Effector CD8-positive, alpha-beta T cell (primary cell): ENCODE data around the gene C19orf38.

Source experiments
- DNase-seq: peaks from one replicate; lab custom pipeline; 2025; lab: John Stamatoyannopoulos, UW
- total RNA-seq, 4 experiments: gene quantifications; one replicate each; lab custom pipeline; 2026; lab: John Stamatoyannopoulos, UW

The C19orf38 gene, protein sequence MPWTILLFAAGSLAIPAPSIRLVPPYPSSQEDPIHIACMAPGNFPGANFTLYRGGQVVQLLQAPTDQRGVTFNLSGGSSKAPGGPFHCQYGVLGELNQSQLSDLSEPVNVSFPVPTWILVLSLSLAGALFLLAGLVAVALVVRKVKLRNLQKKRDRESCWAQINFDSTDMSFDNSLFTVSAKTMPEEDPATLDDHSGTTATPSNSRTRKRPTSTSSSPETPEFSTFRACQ
- 0.36 to 0.73 (median 0.50) reads per million in 4 experiments for total RNA-seq

DNA sequence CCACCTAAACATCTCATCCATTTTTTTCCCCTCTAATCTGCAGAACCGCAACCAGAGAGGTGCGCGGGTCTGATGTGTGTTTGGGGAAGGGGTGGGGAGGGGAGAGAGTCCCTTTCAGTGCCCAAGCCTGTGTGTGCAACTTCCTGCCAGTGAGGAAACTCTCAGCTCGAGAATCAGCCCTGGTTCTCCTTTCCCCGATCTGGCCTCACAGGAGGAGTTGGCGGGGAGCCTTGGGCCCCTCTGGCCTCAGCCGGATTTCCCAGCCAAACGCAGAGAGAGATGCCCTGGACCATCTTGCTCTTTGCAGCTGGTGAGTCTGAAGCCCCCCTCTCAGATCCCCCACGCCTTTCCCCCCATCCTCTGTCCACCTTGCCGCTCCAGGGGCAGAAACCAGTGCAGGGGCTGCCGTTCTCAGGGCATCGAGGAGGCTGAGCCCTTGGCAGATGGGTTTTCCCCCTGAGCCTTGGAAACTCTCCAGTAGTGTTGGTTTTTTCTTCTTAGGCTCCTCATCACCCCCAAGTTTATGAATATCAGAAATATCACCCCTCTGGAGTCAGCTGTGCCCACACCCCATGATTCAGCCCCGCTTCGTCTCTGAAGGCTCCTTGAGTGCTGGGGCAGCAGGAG is at the start of gene C19orf38:
Gene C19orf38, plus strand, starts transcription at position 186 of the 627 bp plus-strand sequence. Its CDS starts 94 bp downstream, at position 280.
- DNase-seq: no peak

DNA sequence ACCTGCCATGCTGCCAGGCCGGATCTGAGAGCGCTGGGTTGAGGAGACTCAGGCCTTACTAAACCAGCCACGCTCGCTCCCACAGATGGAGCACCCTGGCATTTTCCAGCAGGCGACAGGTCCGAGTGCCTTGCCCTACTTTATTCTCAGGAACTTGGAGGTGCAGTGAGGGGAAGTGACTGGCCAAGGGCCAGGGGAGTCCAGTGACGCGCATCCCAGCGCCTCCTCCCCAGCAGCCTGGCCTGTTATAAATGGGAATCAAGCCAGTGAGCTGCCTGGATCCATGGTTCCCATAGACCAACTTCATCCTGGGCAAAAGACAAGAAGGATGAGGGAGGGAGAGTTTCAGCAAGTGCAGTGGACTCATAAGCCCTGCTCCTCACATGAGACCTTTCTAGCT is 47.7 kb upstream of the C19orf38 start:
- DNase-seq: no peak

DNA sequence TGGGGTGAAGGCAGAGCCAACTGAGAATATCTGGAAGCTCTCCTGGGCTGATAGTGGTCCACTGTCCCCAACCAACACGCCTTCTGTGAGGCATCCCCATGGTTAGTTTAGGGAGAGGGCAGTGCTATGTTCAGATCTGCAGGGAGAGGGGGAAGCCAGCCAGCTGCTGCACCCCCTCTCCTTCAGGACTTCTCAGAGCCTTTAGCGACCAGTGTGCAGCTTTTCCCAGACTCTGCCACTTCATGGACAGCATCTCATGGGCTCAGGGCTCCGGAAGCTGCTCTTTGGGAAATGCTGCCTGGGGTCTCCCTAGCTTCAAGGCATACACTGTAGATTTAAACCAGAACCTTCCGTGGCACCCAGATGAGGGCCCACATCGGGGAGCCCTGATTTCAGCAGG is 45.7 kb upstream of the C19orf38 start:
- no peak for DNase-seq

DNA sequence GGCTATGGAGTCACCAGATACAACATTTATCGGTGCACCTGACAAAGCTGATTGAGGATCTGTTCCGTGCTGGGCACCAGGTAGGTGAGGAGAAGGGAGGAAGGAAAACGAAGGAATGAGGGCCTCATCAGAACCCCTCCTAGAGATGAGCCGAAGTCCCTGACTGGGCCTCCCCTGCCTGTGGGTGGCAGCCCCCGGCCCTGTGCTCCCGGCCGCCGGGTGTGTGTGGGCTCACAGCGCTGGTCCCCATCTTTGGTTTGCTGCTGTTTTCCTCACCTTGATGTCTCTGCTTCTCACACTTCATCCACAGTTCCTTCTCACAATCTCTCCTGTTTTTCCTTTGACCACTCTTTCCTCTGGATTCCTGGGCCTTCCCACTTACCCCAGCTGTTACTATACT is 45.0 kb upstream of the C19orf38 start:
- no peak for DNase-seq

DNA sequence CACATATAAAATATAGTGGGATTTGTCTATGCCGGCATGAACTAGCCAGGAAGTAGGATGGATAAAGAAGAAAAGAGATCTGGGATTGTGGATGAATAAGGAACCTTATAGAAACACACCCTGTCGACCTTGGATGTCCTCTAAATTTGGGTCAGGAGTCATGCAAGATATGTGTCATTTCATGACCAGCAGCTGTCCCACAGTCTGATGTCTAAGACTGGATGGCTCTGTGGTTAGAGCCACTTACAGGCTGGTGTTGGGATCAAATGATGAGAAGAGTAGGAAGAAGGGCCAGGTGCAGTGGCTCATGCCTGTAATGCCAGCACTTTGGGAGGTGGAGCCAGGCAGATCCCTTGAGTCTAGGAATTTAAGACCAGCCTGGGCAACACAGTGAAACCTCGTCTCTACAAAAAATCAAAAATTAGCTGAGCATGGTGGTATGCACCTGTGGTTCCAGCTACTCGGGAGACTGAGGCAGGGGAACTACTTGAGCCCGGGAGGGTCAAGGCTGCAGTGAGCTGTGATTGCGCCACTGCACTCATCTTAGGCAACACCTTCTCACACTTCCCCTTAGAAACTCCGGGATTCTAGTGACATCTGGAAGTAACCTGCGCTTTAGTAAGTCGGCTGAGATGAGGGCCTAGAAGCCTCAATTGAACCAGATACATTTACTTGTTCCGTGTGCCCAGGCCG is 43.0 kb upstream of the C19orf38 start:
- no peak for DNase-seq

DNA sequence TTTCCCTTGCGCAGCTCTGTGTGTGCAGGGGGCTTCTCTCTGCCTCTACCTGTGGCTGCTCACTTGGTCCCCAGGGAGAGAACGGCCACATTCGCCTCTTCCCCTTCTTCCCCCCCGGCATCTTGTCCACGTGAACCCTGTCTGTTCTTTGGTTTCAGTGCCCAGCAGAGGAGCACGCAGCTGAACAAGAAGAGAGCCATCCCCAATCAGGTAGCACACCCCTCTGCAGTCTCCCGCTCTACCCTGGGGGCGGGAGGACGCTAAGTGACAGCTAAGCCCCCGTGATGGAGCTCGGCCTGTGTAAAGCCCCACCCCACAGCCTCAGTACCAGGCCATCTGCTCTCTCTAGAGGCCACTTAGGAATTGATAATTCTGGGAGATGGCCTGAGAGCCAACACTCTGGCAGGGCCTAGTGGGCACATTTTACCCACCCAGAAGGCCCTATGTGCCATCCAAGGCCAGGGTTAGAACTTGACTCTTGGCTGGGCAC is 42.4 kb upstream of the C19orf38 start:
- no peak for DNase-seq

DNA sequence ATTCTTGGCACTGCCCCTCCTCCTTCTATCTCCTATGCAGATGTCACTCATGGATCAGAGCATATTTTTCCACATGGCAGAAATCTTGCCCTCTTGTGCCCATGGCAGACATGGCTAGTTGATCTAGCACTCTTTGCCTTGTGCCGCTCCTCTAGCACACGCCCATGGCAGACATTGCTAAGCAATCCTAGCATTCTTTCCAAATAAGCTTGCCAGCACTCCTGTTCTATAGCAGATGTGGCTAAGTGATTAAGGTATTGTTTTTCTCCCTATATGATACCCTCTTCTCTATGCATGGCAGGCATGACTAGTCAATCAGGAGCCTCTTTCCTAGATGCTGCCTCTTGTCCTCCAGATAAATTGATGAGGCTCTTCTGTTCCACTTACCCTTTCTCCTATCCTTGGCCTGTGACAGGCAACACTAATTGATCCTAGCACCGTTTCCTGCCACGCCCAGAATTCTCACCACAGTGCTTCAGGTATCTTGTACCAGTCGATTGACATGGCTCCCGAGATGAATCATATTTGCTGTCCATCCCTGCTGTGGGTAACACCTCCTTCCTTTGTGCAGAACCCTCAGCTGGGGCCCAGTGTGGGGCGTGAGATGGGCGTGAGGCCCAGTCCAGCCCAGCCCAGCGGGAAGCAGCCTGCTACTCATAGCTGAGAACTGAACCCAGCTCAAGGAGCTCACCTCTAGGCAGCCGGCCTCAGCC is 39.1 kb upstream of the C19orf38 start:
- DNase-seq: no peak

DNA sequence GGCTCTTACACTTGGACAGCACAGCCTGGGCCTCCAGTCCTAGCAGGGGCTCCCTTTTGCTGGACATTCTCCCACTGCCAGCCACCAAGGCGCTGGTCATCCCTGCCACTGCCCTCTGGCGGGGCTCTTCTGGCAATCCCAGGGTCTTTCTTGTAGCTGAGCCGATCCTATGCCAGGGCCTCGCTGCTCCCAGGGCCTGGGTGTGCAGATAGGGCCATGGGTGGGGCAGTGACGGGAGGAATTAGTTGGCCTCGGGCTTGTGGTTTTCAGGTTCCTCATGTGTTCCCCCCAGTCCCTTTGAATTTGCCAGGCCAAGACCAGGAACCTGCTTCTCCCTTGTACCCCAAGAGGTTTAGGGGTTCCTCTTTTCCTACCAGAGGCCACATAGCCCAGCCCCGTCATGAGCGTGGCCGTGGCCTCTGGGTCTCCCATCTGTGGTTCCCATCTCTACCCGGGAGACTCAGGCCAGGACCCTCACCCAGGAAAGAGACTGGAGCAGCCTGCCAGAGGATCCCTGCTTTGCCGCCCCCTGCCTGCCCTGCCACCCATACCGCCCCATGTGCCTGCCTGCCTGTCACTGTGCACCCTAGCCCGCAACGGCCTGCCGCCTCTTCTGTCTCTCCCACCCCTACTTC is 38.4 kb upstream of the C19orf38 start:
- no peak for DNase-seq

DNA sequence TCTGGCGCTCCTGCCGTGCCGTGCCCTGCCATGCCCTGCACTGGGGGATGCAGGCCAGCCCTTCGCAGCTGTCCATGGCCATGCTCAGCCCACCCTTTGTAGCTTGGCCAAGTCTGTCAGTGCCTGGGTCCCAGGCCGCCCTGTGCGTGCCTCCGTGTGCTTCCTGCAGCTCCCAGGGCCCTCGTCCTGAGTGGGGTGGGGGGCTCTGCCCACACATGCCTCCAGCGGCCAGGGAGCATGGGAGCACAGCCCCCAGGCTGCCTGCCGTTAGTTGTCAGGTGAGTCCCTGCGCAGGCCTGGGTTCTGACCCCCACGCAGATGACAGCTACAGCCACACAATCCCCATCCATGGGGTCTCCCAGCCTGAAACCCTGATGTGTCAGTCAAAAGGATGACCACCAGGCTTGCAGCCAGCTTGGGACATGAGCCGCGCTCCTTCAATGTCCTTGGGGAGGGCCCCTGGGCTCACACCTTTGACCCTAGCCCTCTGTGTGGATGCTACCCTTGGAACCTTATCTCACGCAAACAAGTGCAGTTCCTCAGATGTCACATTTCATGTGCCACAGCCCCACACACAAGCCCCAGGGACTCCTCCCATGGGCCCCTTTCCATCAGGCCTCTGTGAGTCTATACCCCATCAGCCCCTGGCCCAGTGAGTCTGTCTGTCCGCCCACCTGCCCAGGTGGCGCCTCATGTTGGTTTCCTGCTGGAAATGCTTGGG is 36.7 kb upstream of the C19orf38 start:
- no peak for DNase-seq

DNA sequence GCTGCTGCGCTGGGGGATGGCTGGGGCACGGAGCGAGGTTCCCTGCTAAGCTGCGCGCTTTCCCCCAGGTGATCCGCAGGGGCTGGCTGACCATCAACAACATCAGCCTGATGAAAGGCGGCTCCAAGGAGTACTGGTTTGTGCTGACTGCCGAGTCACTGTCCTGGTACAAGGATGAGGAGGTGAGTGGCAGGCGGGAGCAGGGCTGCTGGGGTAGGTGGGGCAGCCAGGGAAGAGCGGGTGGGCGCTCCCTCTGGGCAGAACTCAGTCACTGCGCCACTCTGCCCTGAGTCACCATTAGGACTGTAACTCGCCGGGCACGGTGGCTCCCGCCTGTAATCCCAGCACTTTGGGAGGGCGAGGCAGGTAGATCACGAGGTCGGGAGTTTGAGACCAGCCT is 36.0 kb upstream of the C19orf38 start:
- no peak for DNase-seq

DNA sequence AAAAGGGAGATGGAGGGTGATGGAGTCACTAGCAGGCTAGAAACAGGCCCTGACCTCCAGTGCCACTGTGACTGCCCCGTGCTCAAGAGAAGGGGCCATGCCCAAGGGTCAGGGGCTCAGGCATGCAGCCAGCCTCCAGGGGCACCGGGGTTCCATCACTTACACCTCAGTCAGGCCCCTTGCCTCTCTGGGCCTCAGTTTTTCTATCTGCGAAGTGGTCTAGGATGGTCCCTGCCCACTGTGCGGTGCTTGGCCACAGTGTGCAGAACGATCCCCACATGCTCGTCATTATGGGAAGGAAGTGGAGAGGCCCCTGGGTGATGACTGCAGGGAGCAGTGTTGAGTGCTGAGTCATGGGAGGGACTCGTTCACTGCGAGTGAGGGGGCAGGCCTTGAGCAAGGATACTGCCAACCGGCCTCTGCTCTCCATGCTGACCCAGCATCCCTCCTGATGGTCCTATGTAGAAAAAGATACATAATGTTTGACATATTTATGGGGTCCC is 35.3 kb upstream of the C19orf38 start:
- DNase-seq: no peak

DNA sequence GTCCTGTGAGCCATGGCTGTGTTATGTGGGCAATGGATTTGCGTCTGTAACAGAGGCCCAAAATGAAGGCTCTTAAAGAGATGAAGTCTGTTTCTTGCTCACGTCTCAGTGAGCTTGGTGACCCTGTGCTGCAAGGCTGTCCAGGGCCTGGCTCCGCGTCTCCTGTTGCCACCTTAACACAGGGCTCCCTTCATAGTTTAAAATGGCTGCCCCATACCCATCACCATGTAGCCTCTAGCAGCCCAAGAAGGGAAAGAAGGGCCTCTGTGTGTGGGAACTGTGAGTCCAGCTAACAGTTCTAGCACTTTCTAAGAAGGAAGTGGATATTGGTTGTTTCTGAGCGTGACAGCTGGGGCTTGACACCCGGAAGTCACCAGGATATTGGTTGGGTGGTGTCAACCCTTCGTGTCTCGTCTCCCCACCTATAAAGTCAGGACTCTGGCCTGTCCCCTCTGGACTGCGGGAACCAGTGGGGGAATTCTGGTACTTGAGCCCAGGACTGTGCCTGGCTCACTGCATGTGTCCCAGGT is 33.1 kb upstream of the C19orf38 start:
- DNase-seq: no peak

DNA sequence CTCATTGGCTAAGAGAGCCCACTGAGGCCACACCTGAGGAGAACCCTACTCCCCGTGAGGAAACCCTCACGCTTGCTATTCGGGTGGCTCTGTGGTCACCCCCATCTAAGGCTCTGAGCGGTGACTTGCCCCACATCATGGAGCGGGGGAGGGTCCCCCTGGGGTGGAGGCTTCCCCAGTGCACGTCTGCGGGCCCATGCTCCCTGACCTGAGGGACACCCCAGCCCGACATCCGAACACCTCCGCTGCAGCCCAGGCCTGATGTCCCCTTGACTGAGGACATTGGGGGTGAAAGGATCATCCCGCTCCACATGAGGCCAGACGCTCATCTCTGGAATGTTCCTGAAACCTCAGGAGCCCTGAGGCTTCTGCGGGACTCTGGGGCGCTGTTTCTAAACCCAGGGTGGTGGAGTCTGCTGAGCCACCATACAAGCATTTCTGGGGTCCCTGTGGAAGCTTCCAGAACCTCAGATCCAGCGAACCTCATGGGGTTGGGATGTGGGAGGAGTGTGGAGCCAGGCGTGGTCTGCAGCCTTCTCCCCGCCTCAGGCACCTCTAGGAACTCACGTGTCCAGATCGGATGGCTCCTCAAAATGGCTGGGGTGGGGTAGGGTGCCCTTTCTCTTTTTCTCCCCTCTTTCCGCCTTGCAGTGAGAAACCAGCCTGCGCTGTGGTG is 32.1 kb upstream of the C19orf38 start:
- DNase-seq: no peak

DNA sequence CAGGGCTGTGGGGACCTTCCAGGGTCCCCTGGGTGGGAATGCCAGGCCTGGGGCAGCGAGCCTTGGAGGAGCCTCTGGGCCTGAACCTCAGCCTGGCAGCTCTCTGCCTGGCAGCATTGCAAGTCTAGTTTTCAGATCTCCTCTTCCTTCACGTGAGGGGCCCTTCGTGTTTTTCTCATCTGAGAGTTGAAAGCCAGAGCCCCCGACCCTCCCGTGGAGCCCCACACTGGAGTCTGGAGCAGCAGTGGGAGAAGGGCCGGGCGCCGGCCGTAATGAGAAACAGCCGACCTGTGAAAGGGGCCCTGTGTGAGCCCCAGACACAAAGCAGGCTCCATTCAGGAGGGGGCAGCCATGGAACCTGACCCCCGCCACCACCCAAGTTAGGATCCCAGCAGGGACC is 31.5 kb upstream of the C19orf38 start:
- DNase-seq: no peak

DNA sequence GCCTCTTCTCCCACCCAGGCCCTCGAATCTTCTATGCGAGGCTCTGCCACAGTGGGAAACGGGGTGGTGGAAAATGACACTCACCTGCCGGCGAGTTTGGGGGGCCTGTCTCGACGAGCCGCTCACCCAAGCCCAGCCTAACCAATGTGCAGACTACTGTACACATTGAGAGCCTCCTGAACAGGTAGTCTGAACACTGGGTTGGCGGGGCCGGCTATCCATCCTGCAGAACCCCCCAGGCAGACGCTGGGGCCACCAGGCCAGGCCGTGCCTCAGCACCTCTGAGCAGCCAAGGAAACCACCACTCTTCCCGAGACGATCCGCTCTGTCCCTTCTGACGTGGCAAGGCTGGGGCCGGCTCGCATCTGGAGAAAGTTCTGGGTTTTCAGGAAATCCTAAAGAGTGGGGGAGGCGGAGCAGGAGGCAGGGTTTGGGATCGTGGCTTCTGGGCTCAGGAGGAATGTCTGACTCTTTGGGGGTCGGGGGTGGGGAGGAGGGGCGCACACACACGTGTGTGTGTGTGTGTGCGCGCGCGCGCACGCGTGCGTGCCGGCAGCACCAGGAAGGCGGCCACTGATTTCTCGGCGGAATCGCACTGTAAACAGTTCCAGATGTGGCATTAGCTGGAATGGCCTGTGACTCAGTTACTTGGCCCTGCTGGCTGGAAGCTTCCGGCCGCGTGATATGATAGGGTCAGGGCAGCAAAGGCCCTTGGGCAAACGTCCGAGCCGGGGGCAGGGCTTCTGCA is 30.8 kb upstream of the C19orf38 start:
- DNase-seq: no peak

DNA sequence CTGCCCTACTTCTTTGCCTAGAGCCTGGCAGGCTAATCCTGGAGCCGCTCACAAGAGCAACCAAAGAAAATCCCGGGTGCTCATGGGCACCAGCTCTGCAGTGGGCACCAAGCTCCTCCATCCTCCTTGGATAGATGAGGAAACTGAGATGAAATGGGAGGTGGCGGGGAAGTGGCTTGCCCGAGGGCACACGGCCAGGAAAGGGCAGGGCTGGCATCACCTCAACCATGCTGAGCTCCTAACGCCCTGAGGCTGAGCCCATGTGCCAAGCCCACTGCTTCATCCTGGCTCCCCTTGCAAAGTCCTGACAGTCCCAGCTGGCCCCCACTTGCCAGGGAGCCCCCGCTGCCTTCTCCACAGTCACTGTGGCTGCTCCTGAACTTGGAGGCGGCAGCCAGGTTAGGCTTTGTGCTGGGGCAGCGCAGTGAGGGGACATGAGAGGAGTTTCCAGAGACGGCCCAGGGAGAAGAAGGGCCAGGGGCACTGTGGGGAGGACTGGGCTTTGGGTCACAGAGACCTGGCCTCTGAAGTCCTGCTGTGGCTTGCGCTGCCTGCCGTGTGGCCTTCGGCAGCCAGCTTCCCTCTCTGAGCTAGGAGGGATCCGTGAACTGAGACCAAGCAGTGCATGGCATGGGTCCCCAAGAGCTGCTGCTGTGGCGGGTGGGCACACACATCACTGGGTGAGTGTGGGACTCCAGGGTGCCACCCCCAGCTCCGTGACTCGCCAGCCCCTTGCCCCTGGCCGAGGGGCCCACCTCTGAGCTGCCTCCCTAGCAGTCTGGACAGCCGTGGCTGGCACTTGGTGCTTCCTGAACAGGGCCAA is 29.7 kb upstream of the C19orf38 start:
- DNase-seq: no peak

DNA sequence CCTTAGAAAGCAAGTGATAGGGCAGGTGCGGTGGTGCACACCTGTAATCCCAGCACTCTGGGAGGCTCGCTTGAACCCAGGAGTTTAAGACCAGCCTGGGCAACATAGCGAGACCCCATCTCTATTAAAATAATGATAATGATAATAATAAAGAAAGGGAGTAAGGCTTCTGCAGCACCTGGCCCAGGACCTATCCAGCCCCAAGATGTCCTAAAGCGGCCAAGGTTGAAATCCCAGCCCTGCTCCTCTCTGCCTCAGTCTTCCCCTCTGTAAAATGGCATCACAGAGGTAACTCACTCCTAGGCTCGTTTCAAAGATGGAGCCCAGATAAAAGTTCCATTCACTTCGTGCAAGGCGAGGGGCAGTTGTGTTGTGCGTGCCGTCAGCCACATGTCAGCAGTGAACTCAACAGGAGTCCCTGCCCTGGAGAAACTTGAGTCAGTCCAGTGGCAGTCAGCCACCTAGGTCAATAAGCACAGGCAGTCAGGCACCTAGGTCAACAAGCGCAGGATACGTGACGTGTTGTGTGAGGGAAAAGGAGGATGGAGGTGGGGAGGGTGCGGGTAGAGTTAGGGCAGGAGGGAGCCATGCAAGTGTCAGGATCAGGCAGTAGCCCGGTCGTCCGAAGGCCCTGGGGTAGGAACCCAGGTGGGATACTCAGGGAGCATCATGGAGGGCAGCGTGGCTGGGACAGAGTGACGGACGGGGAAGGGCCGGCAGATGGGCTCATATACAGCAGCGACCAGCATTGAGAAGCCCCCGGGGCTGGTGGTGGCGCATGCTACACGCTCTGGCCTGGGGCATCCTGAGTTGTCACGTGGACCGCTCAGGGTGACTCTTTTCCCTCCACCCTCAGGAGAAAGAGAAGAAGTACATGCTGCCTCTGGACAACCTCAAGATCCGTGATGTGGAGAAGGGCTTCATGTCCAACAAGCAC is 28.8 kb upstream of the C19orf38 start:
- no peak for DNase-seq
